Gastrocnemius medialis (tissue), 4 donors: ENCODE measurements around the gene TMEM255B. TPM values are rescaled to one million over a fixed set of nuclear protein-coding genes. Genes with fewer than 3 reads are reported as not detected.

ENCODE experiments used
- ATAC-seq, 2 donors: fragments of 150-250 bp; one replicate each; pipeline ENCODE4 v1.9.1; 2016
- DNase-seq, 2 donors: peaks; one replicate each; pipeline ENCODE4 v3.0.0-alpha.2; 2019
- H3K27ac ChIP-seq, 4 donors: fragments of 200-600 bp; sonication (generic); 1 replicate in 1 of 4; 2 replicates in 3 of 4; pipeline ENCODE4 v1.5.1; 2016 to 2018; ENCODE audit warnings: mild to moderate bottlenecking in 2 of 4, moderate library complexity in 1 of 4
- H3K27me3 ChIP-seq, 3 donors: fragments of 200-600 bp; sonication (generic) in 2 of 3; 1 replicate in 1 of 3; 2 replicates in 2 of 3; pipeline versions ENCODE4 v1.5.1 to v1.6.0; 2016 to 2019; ENCODE audit warnings: mild to moderate bottlenecking in 1 of 3, moderate library complexity in 1 of 3
- H3K36me3 ChIP-seq, 2 donors: fragments of 200-600 bp; sonication (generic) in 1 of 2; one replicate each; pipeline ENCODE4 v1.5.1; 2017 to 2018
- H3K4me1 ChIP-seq, 2 donors: fragments of 200-600 bp; sonication (generic) in 1 of 2; one replicate each; pipeline ENCODE4 v1.5.1; 2016 to 2017; ENCODE audit warnings: mild to moderate bottlenecking in 2 of 2
- H3K4me3 ChIP-seq, 4 donors: fragments of 200-600 bp; sonication (generic) in 3 of 4; 1 replicate in 1 of 4; 2 replicates in 3 of 4; pipeline ENCODE4 v1.5.1; 2016 to 2019; ENCODE audit warnings: mild to moderate bottlenecking in 2 of 4
- H3K9me3 ChIP-seq, 3 donors: fragments of 200-600 bp; sonication (generic) in 2 of 3; 1 replicate in 1 of 3; 2 replicates in 2 of 3; pipeline ENCODE4 v1.5.1; 2016 to 2019
- POLR2A ChIP-seq, 2 donors: fragments of 450-650 bp; IDR thresholded peaks; one replicate each; pipeline ENCODE4 v1.6.1; 2017; ENCODE audit warnings: antibody characterized with exemption in 2 of 2, mild to moderate bottlenecking in 2 of 2, moderate library complexity in 2 of 2
- in situ Hi-C, 4 donors: fragments of 200-750 bp; cut with MboI; loops; one replicate each; pipeline versions ENCODE4 v1.15.0 to v1.8.0; 2017; ENCODE audit warnings: low sequenced_read_pairs in 4 of 4
- intact Hi-C: fragments of 100-400 bp; cut with DNase I; formaldehyde crosslinking; loops from one replicate; pipeline ENCODE4 v1.15.1; 2023; ENCODE audit warnings: low total_unique reads
- total RNA-seq, 4 donors: library from RNA; depleted of rRNA; stranded (reverse); fragments of >200 nt; gene quantifications; one replicate each; pipeline versions ENCODE4 v1.1.0 to v1.2.3, GENCODE V29; 2016
- TF ChIP-seq, protein P1 (sequence below), 5 experiments: fragments of 450-650 bp in 3 of 5; fragments of 200-600 bp in 2 of 5; sonication (generic) in 2 of 5; IDR thresholded peaks in 4 of 5; conservative IDR thresholded peaks in 1 of 5; 1 replicate in 4 of 5; 2 replicates in 1 of 5; pipeline ENCODE4 v1.5.1; 2016 to 2019; ENCODE audit warnings: antibody characterized with exemption in 5 of 5, mild to moderate bottlenecking in 3 of 5, moderate library complexity in 3 of 5

Gene TMEM255B
- total RNA-seq, 4 donors from 2014 or later = 0.36 to 1.8 (median 0.59) TPM

DNA sequence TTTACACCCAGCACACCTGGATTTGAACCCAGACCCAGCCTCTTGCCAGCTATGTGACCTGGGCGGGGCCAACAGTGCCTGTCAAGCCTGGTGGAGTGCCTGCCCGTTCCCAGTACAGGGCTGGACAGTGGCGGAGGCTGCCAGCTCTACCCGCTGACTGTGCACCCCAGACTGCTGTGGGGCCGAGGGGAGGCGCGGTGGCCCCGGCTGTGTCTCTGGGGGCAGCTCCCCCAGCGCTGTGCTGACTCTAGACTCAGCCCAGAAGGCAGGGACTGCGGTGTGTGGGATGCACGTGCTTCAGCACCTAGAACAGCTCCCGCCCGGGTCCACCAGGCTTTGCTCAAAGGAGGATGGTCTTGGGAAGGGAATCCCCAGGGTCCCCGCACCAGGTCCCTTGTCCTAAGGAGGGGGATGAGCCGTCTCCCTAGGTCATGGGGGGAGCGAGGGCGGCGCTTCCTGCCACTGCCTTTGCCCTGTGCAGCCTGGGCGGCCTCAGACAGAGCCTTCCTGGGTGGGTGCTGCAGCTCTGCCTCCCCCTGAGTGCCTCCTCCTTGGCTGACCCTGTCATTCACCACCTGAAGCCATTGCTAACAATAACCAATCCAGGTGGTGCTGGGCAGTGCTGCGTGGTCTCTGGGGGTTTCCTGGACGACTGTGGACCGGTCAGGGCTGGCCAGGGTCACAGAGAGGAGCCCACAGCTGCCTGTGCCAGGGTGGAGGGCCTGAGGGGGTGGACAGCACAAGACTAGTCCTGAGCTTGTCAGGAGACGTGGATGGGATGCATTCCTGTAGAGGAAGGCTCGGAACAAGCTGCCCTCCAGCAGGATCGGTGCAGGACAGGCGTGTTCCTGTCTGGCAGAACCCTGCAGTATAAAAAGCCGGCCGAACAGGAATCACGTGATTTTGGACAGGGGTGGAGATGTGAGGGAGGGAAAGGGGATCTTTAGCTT, 18.6 kb downstream of the TMEM255B start:
- H3K9me3 ChIP-seq = no peaks in the 10 kb centered on the region
- H3K4me3 ChIP-seq = no peak overlapping the region
- H3K4me1 ChIP-seq = no peaks in the 10 kb centered on the region
- DNase-seq (no peak), ATAC-seq (no peak)
- peaks cover 15 to 24% (median 23%) of the 10 kb centered on the region in 3 donors for H3K27me3 ChIP-seq
- TF ChIP-seq, protein P1, sequence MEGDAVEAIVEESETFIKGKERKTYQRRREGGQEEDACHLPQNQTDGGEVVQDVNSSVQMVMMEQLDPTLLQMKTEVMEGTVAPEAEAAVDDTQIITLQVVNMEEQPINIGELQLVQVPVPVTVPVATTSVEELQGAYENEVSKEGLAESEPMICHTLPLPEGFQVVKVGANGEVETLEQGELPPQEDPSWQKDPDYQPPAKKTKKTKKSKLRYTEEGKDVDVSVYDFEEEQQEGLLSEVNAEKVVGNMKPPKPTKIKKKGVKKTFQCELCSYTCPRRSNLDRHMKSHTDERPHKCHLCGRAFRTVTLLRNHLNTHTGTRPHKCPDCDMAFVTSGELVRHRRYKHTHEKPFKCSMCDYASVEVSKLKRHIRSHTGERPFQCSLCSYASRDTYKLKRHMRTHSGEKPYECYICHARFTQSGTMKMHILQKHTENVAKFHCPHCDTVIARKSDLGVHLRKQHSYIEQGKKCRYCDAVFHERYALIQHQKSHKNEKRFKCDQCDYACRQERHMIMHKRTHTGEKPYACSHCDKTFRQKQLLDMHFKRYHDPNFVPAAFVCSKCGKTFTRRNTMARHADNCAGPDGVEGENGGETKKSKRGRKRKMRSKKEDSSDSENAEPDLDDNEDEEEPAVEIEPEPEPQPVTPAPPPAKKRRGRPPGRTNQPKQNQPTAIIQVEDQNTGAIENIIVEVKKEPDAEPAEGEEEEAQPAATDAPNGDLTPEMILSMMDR (IDR thresholded peaks at IDR 0.05 in 4 of 5, conservative IDR thresholded peaks at IDR 0.05 in 1 of 5) = no peak
- in situ Hi-C loops (no loop called here), intact Hi-C loops (no loop called here)
- no peak overlapping the region for H3K27ac ChIP-seq
- no peaks in the 10 kb centered on the region for H3K36me3 ChIP-seq

DNA sequence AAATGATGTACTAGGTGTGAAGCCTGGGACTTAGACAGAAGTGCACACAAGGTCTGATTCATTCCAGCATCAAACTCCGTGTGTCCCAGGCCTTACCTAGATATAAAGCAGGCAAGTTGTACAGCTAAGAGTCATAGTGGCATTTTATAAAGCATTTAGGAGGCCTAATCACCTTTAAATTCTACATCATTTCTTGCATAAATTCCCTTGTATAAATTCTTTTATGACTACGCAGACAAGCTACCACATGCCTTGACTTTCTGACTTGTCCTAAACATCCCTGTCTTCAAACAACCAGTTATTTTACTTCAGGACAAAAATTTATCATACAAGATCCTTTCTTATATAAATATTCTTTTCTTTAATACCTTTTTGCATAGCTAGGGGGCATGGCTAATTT, 22.5 kb downstream of the TMEM255B start:
- intact Hi-C loops = no loop called here

DNA sequence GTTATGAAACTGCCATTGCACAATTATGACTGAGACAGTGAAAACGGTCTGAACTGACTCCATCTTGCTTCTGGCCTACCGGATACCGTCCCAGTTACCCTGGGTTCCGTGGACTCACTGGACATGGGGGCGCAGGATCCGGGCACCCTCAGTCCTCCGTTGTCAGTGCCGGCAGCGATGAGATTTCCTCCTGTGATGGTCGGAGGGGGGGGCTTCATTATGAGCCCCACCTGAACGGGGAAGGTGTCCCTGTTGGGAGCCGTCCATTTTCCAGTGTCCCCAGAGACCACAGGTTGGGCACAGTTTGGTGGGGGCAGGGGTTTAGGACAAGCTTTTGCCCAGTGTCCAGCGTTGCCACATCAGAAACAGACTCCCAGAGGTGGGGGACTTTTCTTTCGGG, 23.4 kb downstream of the TMEM255B start:
- TF ChIP-seq, protein P1 (IDR thresholded peaks at IDR 0.05 in 4 of 5, conservative IDR thresholded peaks at IDR 0.05 in 1 of 5) = no peak
- no peak for TF ChIP-seq POLR2A (IDR thresholded peaks at IDR 0.05)
- Histone ChIP-seq H3K36me3 (no peaks in the 10 kb centered on the region), H3K27ac (no peak overlapping the region), H3K9me3 (no peaks in the 10 kb centered on the region), H3K4me3 (no peak overlapping the region), H3K4me1 (no peaks in the 10 kb centered on the region), H3K27me3 (peaks cover 0 to 4% (median 2%) of the 10 kb centered on the region in 3 donors)
- intact Hi-C loops = no loop called here
- in situ Hi-C loops = no loop called here
- DNase-seq (no peak), ATAC-seq (no peak)

More for the DNA sequence above, 22.5 kb downstream of the TMEM255B start:
- Histone ChIP-seq H3K36me3 (no peaks in the 10 kb centered on the region), H3K9me3 (no peaks in the 10 kb centered on the region), H3K4me3 (no peak overlapping the region), H3K4me1 (no peaks in the 10 kb centered on the region), H3K27ac (no peak overlapping the region), H3K27me3 (peaks cover 4 to 11% (median 9%) of the 10 kb centered on the region in 3 donors)
- TF ChIP-seq POLR2A (IDR thresholded peaks at IDR 0.05) = no peak
- TF ChIP-seq, protein P1 (IDR thresholded peaks at IDR 0.05 in 4 of 5, conservative IDR thresholded peaks at IDR 0.05 in 1 of 5) = no peak
- no peak for ATAC-seq
- in situ Hi-C loops = no loop called here
- DNase-seq = no peak

DNA sequence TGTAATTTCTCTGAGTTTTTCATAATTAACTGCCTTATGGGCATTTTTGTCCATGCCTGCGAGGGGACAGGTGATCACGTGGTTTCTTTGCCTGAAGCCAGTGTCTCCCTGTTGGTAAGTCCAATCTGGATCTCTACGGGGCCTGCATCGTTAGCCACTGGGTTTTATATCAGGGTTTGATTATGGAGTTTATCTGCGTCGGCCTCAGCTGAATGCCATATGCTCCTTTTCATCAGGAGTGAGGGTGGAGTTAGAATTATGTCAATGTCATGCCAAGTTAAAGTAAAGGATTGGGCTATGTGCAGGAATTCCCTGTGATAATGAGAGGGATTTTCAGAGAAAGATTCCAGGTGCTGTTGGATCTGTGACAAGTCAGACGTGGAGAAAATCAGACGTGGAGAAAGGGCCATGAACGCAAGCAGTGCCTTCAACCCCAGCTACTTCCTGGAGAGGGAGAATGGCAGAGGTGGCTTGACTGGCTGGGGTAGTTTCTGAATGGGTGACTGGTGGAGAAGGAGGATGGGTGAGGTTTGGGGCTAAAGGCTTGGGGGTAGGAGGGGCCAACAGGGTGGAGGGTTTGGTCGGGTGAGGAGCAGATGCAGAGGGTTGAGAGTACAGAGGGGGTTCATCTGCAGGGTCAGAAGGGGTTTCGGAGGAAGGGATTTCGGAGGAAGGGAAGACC, 24.3 kb downstream of the TMEM255B start:
- ATAC-seq = no peak
- Histone ChIP-seq H3K9me3 (no peaks in the 10 kb centered on the region), H3K4me1 (no peaks in the 10 kb centered on the region), H3K27ac (no peak overlapping the region), H3K36me3 (no peaks in the 10 kb centered on the region), H3K4me3 (no peak overlapping the region), H3K27me3 (no peaks in the 10 kb centered on the region)
- DNase-seq = no peak
- intact Hi-C loops (no loop called here), in situ Hi-C loops (no loop called here)
- TF ChIP-seq, protein P1 (IDR thresholded peaks at IDR 0.05 in 4 of 5, conservative IDR thresholded peaks at IDR 0.05 in 1 of 5) = no peak
- TF ChIP-seq POLR2A (IDR thresholded peaks at IDR 0.05) = no peak
